WTC11 (cell line): ENCODE measurements around the gene YTHDF1. TPM values are rescaled to one million over a fixed set of nuclear protein-coding genes. Genes with fewer than 3 reads are reported as not detected.

Experiments
- ATAC-seq: fragments of 200-7000 bp; cut with Tn5 transposase; 2 replicates; pipeline ENCODE4 v1.10.0; 2021; ENCODE audit warnings: mild to moderate bottlenecking, moderate library complexity
- CTCF ChIA-PET: fragments of 300-600 bp; sonication (Branson Sonifier 250); formaldehyde crosslinking; loops from one replicate; lab custom pipeline; 2021; ENCODE audit warnings: antibody characterized with exemption; lab: Charles Lee
- POLR2A ChIA-PET: fragments of 350-600 bp; sonication (Branson Sonifier 250); formaldehyde crosslinking; loops from one replicate; lab custom pipeline; 2021; ENCODE audit warnings: antibody characterized with exemption; lab: Charles Lee
- DNase-seq: peaks from one replicate; pipeline ENCODE4 v3.0.0; 2021; ENCODE audit warnings: low spot score
- H3K27ac Mint-ChIP-seq: 2 replicates; pipeline ENCODE4 v1.8.0; 2021; ENCODE audit warnings: mixed read lengths
- H3K27me3 Mint-ChIP-seq: 2 replicates; pipeline ENCODE4 v1.8.0; 2021; ENCODE audit warnings: low read depth, mild to moderate bottlenecking, moderate library complexity, mixed read lengths
- H3K36me3 Mint-ChIP-seq: 2 replicates; pipeline ENCODE4 v1.8.0; 2021; ENCODE audit warnings: mixed read lengths
- H3K4me1 Mint-ChIP-seq: 2 replicates; pipeline ENCODE4 v1.8.0; 2022; ENCODE audit warnings: mixed read lengths
- H3K4me3 Mint-ChIP-seq: 2 replicates; pipeline ENCODE4 v1.8.0; 2021; ENCODE audit warnings: mild to moderate bottlenecking, moderate library complexity, mixed read lengths
- H3K9me3 Mint-ChIP-seq: 2 replicates; pipeline ENCODE4 v1.8.0; 2021; ENCODE audit warnings: mixed read lengths
- ESRRA ChIP-seq: sonication (generic); formaldehyde crosslinking; IDR thresholded peaks from 2 replicates; pipeline ENCODE4 v1.8.1; 2022; ENCODE audit warnings: mild to moderate bottlenecking, missing genetic modification reagents, borderline replicate concordance
- FOXJ3 ChIP-seq: sonication (generic); formaldehyde crosslinking; IDR thresholded peaks from 2 replicates; pipeline ENCODE4 v1.9.0; 2021; ENCODE audit warnings: missing genetic modification reagents, mild to moderate bottlenecking, borderline replicate concordance
- FOXP1 ChIP-seq: sonication (generic); formaldehyde crosslinking; IDR thresholded peaks from 2 replicates; pipeline ENCODE4 v1.8.0; 2022; ENCODE audit warnings: missing genetic modification reagents, mild to moderate bottlenecking, moderate library complexity, borderline replicate concordance
- HMGA2 ChIP-seq: fragments of 250-450 bp; sonication (Bioruptor Pico); IDR thresholded peaks from 2 replicates; pipeline ENCODE4 v1.4.0; 2021; ENCODE audit warnings: mild to moderate bottlenecking, moderate library complexity
- MXD4 ChIP-seq: fragments of 250-450 bp; sonication (Bioruptor Pico); IDR thresholded peaks from 2 replicates; pipeline ENCODE4 v1.8.0; 2021; ENCODE audit warnings: mild to moderate bottlenecking, moderate library complexity, borderline replicate concordance
- NFATC4 ChIP-seq: fragments of 250-450 bp; sonication (Bioruptor Pico); IDR thresholded peaks from 2 replicates; pipeline ENCODE4 v1.9.0; 2021; ENCODE audit warnings: mild to moderate bottlenecking
- ZBTB21 ChIP-seq: sonication (generic); formaldehyde crosslinking; IDR thresholded peaks from 2 replicates; pipeline ENCODE4 v1.8.1; 2023; ENCODE audit warnings: mild to moderate bottlenecking, missing genetic modification reagents, borderline replicate concordance
- ZNF138 ChIP-seq: sonication (generic); formaldehyde crosslinking; conservative IDR thresholded peaks from 2 replicates; pipeline ENCODE4 v1.8.1; 2022; ENCODE audit warnings: mild to moderate bottlenecking, moderate library complexity, missing genetic modification reagents
- ZNF263 ChIP-seq: sonication (generic); formaldehyde crosslinking; IDR thresholded peaks from 2 replicates; pipeline ENCODE4 v1.8.1; 2022; ENCODE audit warnings: low read depth, mild to moderate bottlenecking, moderate library complexity, missing genetic modification reagents
- ZNF396 ChIP-seq: fragments of 250-450 bp; sonication (Bioruptor Pico); IDR thresholded peaks from 2 replicates; pipeline ENCODE4 v1.8.0; 2021; ENCODE audit warnings: mild to moderate bottlenecking, moderate library complexity, borderline replicate concordance
- total RNA-seq: library from RNA; stranded (reverse); gene quantifications from 3 replicates; pipeline ENCODE4 v1.2.3, GENCODE V29; 2021
- TF ChIP-seq, protein P1 (sequence below): sonication (generic); formaldehyde crosslinking; IDR thresholded peaks from 2 replicates; pipeline ENCODE4 v1.8.1; 2023; ENCODE audit warnings: mild to moderate bottlenecking, missing genetic modification reagents, moderate library complexity
- TF ChIP-seq, protein P2 (sequence below): fragments of 200-600 bp; IDR thresholded peaks from 2 replicates; pipeline ENCODE4 v1.8.0; 2022; ENCODE audit warnings: antibody characterized with exemption
- TF ChIP-seq, protein P3 (sequence below): sonication (generic); formaldehyde crosslinking; IDR thresholded peaks from 2 replicates; pipeline ENCODE4 v1.8.1; 2022; ENCODE audit warnings: mild to moderate bottlenecking, missing genetic modification reagents, moderate library complexity, borderline replicate concordance
- TF ChIP-seq, protein P4 (sequence below): fragments of 250-450 bp; sonication (Bioruptor Pico); IDR thresholded peaks from 2 replicates; pipeline ENCODE4 v1.8.0; 2021; ENCODE audit warnings: mild to moderate bottlenecking
- TF ChIP-seq, protein P5 (sequence below): sonication (generic); formaldehyde crosslinking; IDR thresholded peaks from 2 replicates; pipeline ENCODE4 v1.8.0; 2022; ENCODE audit warnings: mild to moderate bottlenecking, missing genetic modification reagents
- TF ChIP-seq, protein P6 (sequence below): sonication (generic); formaldehyde crosslinking; conservative IDR thresholded peaks from 2 replicates; pipeline ENCODE4 v1.8.1; 2023; ENCODE audit warnings: mild to moderate bottlenecking, low read depth, missing genetic modification reagents, moderate library complexity

Gene YTHDF1
- total RNA-seq, 1 experiment from 2014 or later, result 61.3 TPM

DNA sequence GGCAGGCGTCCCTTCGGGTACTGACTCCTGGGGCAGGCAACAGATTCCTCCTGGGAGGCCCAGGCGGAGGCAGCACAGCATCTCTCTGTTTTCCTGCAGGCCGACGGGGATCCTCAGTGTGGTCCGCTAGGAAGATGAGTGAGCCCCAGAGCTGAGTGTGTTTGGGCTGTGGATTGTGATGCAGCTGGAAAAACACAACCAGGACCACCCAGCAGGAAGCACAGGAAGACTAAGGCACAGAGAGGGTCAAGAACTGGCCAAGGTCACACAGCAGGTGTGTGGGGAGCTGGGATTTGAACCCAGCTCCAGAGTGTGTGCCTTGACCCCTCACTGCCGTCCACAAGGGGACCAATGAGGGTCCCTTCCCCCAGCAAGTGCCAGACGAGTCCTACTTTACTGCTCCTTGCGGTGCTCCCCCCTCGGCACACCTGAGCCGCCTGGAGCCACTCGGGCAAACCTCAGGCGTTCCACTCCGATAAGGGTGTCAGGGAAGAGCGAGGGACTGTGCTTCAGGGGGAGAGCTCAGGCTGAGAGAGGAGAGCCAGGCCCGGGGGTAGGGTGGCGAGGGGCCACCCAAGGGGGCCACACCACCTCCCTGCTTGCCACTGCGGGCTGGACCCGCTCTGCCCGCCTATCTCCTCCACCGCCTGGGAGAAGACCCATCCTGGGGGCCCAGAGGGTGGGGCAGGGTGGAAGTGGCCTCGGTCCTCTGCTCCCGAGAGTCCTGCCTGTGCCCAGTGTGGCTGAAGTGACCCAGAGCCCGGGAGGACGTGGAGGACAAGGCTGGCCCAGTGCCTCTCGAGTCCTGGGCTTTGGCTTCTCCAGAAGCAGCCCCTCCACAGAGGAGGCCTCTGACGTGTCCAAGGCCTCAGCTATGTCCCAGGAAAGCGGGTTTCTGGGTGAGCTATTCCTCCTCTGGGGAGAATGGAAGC, 63.3 kb downstream of the YTHDF1 start (continued):
- TF ChIP-seq, protein P1, sequence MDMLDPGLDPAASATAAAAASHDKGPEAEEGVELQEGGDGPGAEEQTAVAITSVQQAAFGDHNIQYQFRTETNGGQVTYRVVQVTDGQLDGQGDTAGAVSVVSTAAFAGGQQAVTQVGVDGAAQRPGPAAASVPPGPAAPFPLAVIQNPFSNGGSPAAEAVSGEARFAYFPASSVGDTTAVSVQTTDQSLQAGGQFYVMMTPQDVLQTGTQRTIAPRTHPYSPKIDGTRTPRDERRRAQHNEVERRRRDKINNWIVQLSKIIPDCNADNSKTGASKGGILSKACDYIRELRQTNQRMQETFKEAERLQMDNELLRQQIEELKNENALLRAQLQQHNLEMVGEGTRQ (CRISPR knock-in tag), result no peak
- TF ChIP-seq HMGA2 (CRISPR knock-in tag), result no peak
- no peak for TF ChIP-seq FOXJ3 (CRISPR knock-in tag)
- TF ChIP-seq, protein P2, sequence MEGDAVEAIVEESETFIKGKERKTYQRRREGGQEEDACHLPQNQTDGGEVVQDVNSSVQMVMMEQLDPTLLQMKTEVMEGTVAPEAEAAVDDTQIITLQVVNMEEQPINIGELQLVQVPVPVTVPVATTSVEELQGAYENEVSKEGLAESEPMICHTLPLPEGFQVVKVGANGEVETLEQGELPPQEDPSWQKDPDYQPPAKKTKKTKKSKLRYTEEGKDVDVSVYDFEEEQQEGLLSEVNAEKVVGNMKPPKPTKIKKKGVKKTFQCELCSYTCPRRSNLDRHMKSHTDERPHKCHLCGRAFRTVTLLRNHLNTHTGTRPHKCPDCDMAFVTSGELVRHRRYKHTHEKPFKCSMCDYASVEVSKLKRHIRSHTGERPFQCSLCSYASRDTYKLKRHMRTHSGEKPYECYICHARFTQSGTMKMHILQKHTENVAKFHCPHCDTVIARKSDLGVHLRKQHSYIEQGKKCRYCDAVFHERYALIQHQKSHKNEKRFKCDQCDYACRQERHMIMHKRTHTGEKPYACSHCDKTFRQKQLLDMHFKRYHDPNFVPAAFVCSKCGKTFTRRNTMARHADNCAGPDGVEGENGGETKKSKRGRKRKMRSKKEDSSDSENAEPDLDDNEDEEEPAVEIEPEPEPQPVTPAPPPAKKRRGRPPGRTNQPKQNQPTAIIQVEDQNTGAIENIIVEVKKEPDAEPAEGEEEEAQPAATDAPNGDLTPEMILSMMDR, result no peak
- TF ChIP-seq, protein P3, sequence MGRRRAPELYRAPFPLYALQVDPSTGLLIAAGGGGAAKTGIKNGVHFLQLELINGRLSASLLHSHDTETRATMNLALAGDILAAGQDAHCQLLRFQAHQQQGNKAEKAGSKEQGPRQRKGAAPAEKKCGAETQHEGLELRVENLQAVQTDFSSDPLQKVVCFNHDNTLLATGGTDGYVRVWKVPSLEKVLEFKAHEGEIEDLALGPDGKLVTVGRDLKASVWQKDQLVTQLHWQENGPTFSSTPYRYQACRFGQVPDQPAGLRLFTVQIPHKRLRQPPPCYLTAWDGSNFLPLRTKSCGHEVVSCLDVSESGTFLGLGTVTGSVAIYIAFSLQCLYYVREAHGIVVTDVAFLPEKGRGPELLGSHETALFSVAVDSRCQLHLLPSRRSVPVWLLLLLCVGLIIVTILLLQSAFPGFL, result no peak
- TF ChIP-seq, protein P4, sequence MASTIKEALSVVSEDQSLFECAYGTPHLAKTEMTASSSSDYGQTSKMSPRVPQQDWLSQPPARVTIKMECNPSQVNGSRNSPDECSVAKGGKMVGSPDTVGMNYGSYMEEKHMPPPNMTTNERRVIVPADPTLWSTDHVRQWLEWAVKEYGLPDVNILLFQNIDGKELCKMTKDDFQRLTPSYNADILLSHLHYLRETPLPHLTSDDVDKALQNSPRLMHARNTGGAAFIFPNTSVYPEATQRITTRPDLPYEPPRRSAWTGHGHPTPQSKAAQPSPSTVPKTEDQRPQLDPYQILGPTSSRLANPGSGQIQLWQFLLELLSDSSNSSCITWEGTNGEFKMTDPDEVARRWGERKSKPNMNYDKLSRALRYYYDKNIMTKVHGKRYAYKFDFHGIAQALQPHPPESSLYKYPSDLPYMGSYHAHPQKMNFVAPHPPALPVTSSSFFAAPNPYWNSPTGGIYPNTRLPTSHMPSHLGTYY, result no peak
- TF ChIP-seq, all 79 proteins: peak for 0

DNA sequence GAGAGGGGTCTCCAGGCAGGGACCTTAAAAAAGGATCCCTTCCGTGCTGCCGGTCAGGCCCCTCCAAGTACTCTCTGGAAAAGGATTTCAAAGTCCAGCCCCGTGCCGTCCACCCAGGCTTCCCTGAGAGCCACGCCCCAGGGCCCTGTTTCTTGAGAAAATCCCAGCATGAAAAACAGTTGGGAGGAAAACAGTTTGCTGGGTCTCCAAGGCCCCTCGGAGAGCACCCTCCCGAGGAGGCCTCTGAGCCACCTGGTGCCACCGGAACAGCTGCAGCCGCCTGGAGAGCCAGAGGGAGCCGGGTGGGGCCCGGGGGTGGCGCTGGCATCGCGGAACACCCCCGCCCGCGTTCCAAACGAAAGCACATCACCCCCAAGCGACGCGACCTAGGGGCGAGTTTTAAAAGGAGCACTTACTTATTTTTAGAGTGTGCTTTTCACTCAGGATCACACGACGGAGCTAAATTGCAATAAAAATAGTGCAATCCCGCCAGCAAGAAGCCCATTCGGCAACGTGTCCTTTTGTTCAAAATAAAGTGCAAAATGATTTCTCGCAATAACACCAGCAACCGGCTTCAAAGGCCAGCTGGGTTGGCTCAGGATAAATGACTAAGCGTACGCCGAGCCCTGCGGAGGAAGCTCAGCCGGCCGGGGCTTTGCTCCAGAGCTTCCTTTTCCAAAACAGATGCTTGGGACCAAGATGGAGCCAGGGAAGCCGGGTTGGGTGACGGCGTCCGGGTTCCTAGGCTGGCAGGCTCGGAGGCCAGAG, 64.2 kb downstream of the YTHDF1 start:
- DNase-seq (no peak), ATAC-seq (no peak)
- Mint-ChIP-seq H3K4me1 (no peaks in the 10 kb centered on the region), H3K9me3 (peaks cover 19% of the 10 kb centered on the region), H3K36me3 (peaks cover 14% of the 10 kb centered on the region), H3K27ac (no peak overlapping the region), H3K4me3 (no peak overlapping the region), H3K27me3 (peaks cover 8% of the 10 kb centered on the region)
- CTCF ChIA-PET, result interaction anchor here (1.0 to 1.8 kb wide), 4 partner anchors 21 to 95 kb away, joined by 3 to 6 read pairs (median 6); no protein-coding TSS in a partner anchor
- POLR2A ChIA-PET, result no interaction called here
- TF ChIP-seq ZBTB21 (CRISPR knock-in tag) (no peak), FOXP1 (CRISPR knock-in tag) (no peak), MXD4 (CRISPR knock-in tag) (no peak), ZNF263 (CRISPR knock-in tag) (no peak), ZNF138 (no peak), ZNF396 (CRISPR knock-in tag) (no peak), FOXJ3 (CRISPR knock-in tag) (no peak), NFATC4 (CRISPR knock-in tag) (no peak), ESRRA (CRISPR knock-in tag) (no peak)
- TF ChIP-seq, protein P4, result no peak
- TF ChIP-seq, protein P5, sequence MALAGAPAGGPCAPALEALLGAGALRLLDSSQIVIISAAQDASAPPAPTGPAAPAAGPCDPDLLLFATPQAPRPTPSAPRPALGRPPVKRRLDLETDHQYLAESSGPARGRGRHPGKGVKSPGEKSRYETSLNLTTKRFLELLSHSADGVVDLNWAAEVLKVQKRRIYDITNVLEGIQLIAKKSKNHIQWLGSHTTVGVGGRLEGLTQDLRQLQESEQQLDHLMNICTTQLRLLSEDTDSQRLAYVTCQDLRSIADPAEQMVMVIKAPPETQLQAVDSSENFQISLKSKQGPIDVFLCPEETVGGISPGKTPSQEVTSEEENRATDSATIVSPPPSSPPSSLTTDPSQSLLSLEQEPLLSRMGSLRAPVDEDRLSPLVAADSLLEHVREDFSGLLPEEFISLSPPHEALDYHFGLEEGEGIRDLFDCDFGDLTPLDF, result no peak
- TF ChIP-seq, protein P6, sequence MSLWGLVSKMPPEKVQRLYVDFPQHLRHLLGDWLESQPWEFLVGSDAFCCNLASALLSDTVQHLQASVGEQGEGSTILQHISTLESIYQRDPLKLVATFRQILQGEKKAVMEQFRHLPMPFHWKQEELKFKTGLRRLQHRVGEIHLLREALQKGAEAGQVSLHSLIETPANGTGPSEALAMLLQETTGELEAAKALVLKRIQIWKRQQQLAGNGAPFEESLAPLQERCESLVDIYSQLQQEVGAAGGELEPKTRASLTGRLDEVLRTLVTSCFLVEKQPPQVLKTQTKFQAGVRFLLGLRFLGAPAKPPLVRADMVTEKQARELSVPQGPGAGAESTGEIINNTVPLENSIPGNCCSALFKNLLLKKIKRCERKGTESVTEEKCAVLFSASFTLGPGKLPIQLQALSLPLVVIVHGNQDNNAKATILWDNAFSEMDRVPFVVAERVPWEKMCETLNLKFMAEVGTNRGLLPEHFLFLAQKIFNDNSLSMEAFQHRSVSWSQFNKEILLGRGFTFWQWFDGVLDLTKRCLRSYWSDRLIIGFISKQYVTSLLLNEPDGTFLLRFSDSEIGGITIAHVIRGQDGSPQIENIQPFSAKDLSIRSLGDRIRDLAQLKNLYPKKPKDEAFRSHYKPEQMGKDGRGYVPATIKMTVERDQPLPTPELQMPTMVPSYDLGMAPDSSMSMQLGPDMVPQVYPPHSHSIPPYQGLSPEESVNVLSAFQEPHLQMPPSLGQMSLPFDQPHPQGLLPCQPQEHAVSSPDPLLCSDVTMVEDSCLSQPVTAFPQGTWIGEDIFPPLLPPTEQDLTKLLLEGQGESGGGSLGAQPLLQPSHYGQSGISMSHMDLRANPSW (CRISPR knock-in tag), result no peak
- TF ChIP-seq, protein P1 (CRISPR knock-in tag), result no peak
- TF ChIP-seq, protein P3, result no peak
